Stimulated activated CD4-positive, alpha-beta T cell treated with anti-CD3 and anti-CD28 coated beads, Interleukin-4, amount 100 ng/mL, for 48 hours (primary cell): Measurements from ENCODE around the gene ENTR1.

Source experiments
- DNase-seq, 2 donors: peaks; one replicate each; pipeline ENCODE4 v3.0.0-alpha.2; 2020; ENCODE audit warnings: low read depth in 2 of 2

Gene ENTR1, protein sequence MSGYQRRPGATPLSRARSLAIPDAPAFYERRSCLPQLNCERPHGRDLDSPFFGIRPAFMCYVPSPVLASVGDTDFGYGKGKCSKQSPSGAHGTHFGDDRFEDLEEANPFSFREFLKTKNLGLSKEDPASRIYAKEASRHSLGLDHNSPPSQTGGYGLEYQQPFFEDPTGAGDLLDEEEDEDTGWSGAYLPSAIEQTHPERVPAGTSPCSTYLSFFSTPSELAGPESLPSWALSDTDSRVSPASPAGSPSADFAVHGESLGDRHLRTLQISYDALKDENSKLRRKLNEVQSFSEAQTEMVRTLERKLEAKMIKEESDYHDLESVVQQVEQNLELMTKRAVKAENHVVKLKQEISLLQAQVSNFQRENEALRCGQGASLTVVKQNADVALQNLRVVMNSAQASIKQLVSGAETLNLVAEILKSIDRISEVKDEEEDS

DNA sequence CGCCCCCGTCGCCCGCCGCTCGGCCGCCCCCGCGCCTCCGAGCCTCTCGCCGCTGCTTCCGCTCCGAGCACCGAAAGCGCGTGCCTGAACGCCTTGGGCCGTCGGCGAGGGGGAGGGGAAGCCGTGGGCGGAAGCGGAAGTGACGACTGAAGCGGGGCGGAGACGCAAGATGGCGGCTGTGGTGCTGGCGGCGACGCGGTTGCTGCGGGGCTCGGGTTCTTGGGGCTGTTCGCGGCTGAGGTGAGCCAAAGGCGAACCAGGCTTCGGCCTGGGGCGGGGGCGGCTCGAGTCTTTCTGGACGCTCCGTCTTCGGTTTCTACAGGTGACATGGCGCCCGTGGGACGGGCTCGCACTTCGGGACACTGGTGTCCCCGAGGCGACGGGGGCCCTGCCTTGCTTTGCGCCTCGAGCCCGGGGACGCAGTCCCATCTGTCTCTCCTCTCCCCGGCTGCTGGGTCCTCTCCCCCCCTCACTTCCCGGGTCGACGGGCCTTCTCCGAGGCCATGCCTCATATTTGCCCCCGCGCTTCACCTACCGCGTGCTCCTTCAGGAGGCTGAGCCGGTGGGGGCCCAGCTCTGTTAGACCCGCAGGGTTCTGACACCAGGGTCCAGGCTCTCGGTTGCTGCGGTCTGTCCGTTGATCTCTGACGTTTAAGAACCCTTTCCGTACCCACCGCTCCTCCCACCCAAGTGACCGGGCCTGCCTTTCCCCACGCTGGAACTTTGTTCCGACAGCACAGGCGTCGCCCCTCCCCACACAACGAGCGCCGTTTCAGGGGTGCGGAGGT lies at the start of gene ENTR1, which contains the start of gene PMPCA:
Gene ENTR1 (minus strand): TSS at position 115 of the 788 bp plus-strand sequence. CDS start 217 bp downstream, outside the sequence.
Gene PMPCA (plus strand): TSS at position 159 of the 788 bp plus-strand sequence. CDS start 11 bp downstream, at position 170.
- DNase-seq, result peak; percentile 97 to 98

DNA sequence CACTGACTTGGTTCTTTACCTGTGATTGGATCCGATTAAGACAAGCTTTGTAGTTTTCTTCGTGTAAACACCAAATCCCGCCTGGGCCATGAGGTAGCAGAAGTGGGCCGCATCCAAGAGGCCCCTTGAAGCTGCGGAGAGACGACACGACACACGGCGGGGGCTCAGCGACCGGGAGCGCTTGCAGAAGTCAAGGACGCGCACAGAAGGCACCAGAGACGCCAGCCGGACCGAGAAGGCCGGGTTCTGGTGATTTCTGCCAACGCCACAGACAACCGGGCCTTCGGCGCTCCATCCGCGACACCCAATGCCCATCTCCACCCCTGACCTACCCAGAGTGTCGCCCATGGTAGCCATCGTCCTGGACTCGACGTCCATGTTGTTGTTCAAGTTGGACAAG lies 49.0 kb upstream of the ENTR1 start:
- DNase-seq, result no peak

DNA sequence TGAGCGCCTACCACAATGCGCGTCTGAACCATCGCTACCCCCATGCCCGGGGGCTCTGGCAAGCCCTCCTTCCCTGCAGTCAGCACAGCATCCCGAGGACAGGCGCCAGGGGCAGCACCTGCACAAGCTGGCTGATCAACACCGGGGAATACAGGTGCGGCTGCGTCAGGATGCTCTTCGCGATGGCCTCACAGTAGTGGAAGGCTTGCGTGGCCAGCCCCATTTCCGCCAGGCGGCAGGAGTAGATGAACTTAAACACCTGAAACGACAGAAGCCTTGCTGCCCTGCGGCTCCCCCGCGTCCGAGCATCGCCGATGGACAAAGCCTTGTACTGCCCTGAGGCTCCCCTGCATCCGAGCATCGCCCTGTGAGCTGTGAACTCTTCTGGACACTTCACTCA lies 46.9 kb upstream of the ENTR1 start:
- no peak for DNase-seq

DNA sequence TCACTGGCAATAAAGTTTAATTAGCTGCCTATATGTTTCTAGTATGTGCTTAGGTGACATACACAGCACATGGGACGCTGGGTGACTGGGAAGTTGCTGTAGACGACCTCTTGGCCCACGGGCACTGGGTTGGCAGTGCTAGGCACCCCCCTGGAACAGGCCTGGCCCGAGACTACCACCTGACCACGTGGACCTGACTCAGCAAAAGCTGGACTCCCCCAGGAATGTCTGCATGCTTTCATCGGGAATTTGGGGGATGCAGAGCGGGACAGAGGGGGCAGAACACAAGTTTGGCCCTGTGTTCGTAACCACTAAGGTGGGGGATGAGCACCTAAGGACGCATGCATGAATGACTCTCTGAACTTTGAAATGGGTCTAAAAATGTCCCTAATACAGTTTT lies 45.8 kb upstream of the ENTR1 start:
- no peak for DNase-seq

DNA sequence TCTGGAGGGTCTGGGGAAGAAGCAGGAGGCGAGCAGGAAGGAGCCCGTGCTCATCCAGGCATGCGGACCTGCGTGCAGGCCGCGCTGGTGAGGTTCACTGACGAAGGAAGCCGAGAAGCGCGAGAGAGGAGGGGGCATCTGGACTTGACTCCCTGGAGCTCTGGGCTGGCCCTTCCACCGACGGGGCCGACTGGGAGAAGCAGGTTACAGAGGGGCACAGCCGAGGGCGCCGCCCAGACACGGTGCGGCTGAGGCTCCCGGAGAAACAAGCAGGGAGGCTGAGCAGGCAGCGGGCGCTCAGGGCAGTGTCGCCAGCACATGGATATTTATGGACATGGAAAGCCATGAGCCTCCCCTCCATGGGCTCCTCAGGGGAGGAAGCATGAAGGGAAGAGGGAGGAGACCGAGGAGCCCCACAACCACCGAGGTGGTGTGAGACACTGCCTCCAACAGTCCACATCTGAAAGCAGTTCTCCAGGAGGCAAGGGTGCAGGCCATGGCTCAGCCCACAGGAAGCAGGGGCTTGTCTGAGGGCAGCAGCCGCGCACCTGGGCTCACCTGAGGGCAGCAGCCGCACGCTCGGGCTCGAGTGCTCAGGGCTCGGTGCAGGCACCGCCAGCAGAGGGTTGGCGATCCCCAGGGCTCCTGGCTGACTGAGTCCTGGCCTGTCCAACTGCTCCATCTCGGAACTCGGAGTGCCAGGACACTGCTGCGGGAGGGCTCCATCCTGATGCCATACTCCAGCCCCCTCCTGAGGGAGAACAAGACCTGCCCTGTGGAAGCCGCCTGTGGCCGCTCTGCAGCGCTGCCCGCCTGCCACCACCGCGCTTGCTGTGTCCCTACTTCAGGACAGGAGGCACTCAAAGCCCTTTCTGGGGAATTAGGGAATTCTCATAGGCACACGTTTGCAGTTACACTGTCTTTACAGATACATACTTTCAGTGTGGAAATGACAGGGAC lies 44.9 kb upstream of the ENTR1 start:
- no peak for DNase-seq

DNA sequence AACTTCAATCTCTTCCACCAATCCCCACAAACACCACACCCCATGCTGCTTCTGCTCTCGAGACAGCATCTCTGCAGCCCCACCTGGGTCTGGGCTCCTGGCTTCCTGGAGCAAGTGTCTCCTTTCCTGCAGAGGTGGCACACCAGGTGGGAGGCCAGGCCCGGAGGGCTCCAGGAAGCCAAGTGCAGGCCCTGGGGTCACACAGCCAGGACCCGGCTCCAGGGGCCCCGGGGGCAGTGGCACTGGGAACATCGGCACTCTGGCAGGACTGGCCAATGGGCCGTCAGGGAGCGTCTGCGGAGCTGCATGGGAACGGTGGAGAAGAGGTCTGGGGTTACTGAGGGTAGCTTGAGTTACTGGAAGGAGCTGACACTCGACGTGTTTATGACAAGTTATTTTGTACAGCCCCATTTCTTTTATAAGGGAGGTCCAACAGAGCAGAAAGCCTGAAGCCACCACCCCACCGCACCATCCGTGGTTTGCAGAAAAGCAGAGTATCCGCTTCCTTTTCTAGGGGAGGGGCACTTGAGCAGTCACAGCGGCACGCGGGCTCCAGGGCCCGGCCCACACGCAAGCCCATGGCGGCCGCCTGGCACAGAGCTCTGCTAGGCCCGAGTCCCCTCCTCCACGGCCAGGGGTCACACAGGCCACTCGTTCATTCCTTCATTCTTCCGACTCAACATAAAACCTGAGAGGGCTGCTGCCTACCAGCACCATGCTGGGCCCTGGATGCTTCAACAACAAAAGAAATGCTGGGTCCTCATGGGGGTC lies 43.8 kb upstream of the ENTR1 start:
- DNase-seq, result no peak

DNA sequence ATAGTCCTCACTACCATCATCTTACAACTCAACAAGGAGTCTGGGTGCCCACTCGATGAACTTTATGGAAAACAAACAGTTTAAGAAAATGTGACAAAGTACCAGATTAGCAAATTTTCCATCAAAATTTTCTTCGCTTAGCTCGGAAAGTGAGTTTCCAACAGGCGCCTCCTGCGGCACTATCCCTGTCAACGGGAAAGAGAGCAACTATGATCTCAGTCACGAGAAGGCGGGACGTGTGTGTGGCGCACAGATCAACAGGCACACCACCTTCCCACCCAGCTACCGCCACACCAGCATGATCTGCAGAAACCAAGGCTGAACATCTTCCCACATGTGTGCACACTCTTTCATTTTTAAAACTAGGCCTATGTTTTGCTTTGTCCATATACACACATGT lies 42.9 kb upstream of the ENTR1 start:
- DNase-seq, result no peak

DNA sequence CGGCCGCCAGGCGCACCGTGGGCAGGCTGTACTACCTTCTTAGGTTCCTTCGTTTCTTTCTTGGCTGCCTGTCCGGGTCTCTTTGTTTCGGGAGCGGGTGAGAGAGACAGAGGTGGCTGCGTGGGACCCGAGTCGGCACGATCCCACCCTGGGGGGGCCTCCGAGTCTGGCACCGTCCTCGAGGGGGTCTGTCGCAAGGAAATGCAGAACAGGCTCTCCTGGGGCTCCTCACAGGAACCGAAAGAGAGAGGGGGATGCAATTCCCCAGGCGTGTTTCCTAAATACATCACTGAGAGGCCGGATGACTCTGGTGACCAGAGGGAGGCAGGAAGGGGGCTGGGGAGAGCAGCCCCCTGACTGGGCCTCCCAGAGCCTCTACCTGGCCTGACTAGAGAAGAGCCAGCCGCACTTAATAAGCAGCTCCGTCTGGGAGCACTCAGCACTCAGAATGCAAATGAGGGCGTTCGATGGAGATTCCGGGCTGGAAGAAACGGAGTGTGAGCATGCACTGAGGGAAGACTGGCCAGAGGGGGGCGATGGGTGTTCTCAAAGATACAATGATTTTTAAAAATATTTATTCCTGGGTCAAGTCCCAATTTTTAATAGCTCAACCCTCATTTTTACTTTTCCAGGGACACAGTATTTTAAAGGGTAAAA lies 40.9 kb upstream of the ENTR1 start:
- DNase-seq, result no peak

DNA sequence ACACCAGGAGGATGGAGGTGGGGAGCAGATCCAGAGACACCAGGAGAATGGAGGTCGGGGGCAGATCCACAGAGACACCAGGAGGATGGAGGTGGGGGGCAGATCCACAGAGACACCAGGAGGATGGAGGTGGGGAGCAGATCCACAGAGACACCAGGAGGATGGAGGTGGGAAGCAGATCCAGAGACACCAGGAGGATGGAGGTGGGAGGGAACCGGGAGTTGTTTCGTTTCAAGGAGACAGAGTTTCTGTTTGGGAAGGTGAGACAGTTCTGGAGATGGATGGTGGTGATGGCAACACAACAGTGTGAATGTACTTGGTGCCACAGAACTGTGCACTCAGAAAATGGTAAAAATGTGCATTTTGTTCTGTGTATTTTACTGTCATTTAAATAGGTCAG lies 38.2 kb upstream of the ENTR1 start:
- DNase-seq, result no peak

DNA sequence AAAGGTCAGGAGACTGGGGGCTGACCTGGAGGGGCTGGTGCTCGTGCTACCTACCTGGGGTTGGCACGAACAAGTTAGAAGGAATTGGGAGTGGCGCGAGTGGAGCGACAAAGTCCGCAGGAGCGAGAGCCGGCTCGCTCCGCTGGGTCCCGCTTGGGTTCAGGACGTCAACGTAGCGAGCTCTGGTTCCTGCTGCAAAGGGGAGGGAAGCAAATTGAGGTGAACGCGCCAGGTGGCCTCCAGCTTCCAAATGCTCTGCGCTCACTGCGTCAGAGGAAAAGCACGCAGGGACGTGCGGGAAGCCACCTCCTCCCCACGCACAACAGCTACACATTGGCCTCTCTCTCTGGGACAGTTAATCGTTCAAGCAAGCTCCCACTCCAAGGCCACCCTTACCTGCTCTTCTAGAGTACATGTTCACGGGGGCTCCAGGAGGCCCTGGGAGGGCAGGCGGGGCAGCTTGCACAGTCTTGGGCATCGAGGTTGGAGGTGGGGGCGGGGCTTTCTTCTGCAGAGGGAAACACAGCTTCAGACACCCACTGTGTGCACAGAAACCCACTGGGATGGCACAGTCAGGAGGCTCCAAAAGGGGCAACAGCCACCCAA lies 36.9 kb upstream of the ENTR1 start:
- no peak for DNase-seq

DNA sequence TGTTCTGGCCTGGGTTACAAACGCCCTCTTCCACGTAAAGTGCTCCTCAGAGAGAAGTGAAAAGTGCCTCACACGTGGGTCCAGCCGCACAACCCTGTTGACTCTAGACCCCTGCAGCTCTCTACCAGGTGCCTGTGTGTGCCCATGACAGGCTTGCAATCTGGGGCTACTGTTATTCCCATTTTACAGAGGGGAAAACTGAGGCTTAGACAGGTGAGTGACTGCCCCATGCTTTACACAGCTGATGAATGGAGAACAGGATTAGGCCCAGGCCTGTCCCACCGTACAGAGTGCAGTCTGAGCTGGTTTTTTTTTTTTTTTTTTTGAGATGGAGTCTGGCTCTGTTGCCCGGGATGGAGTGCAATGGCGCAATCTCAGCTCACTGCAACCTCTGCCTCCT lies 35.4 kb upstream of the ENTR1 start:
- DNase-seq, result no peak

DNA sequence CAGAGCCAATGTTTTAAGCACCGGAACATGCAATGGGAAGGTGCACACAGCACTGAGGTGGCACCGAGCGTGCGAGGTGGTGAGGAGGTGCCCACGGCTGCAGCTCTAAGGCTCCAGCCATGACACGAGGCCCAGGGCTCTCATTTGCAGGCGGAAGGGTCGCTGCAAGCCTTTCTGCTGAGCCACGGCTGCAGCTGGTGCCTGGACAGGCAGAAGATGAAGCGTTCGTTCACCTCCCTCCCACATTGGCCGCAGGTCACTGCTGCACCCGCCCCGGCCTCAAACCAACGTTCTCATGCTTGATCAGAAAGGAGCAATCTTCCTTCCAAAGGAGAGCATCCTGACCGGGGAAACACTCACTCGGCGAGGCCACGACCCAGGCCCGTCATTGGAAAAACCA lies 33.7 kb upstream of the ENTR1 start:
- DNase-seq, result no peak

DNA sequence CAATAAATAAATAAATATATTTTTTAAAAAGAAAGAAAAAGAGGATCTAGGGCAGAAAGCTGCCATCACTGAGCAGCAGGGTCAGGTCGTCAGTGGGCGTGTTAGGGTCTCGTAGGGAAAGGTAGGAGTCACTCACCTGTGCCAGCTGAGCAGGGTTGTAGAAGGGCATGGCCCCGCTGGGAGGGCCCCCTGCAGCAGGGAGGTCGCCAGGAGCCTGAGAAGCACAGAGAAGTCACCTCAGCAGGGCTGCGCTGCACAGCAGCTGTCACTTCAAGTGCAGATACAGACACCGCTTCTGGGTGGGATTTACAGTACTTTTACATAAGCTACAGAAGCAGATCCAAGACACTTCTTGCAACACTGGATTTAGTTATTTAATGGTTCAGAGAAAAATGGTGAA lies 33.3 kb upstream of the ENTR1 start:
- DNase-seq, result no peak

DNA sequence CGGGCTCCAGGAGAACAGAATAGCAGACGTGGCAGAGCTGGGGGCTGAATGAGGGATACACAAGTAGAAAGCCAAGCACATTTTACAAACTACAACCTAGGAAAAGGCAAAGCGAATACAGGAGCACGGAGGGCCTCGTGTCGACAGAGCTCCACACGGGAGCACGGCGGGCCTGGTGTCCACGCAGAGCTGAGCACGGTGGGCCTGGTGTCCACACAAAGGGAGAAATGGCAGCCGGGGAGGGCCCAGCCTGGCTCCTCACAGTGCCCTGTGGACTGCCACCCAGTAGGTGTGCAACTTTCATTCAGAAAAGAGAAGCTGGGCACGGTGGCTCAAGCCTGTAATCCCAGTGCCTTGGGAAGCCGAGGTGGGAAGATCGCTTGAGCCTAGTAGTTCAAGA lies 32.7 kb upstream of the ENTR1 start:
- DNase-seq, result no peak

DNA sequence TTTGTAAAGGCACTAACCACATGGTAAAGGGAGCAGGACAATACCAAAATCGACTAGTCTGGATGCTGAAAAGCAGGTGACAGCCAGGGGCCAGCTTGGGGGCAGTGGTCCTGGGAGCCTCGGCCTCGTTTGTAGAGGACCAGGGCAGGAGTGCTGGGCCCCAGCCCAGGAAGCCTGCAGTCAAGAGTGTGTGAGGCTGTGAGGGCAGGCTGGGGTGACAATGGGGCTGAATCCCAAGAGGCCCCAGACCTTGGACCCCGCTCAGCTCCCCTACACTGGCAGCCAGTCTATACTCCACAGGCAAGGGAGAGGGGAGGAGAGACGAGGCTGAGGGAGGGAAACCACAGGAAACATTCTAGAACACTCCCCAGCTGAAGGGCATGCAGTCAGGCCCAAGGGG lies 31.9 kb upstream of the ENTR1 start:
- DNase-seq, result no peak

DNA sequence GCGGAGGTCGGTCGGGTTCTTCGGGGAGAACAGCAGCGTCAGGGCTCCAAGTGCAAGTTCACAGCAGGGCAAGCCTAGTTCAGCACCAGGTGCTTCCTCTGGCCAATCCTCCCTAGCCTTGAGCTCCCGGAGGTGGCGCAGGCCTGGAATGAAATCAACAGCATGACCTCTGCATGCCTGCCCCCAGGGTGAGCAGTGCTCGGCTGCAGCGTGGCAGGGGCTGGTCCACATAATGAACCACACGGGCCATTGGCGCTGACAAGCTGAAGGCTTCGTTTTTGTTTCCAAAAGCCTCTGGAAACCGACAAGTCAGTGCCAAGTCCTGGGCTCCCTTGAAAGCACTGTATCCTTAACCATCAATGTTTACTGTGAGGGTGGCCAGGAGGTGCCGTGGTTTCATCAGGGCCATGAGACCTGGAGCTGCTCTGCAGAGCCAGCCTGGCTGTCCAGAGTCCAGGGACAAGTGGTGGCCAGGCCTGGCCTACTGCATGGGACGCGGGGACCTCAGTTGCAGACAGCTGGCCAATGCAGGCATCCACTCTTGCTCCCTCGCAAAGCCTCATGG lies 31.3 kb upstream of the ENTR1 start:
- DNase-seq, result no peak

DNA sequence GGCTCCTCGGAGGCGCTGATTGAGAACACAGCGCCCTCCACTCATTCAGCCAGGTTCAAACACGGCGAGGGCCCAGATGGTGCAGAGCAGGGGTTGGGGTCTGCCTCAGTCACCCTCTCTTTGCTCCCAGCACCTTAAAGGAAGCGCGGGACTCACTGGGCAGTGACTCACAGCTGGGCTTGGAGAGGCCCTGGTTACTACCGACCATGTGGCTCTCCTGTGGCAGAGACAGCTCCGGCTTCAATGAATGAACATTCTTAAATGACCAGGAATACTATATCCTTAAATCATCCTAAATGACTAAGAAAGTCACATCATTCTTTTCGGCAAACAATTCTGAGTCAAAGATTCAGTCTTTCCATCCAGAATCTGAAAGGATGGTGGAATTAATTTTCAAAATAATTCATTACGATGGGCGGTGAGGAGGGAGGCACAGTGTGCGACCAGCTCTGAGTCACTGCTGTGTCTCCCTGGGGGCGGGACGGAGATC lies 30.8 kb upstream of the ENTR1 start:
- no peak for DNase-seq

DNA sequence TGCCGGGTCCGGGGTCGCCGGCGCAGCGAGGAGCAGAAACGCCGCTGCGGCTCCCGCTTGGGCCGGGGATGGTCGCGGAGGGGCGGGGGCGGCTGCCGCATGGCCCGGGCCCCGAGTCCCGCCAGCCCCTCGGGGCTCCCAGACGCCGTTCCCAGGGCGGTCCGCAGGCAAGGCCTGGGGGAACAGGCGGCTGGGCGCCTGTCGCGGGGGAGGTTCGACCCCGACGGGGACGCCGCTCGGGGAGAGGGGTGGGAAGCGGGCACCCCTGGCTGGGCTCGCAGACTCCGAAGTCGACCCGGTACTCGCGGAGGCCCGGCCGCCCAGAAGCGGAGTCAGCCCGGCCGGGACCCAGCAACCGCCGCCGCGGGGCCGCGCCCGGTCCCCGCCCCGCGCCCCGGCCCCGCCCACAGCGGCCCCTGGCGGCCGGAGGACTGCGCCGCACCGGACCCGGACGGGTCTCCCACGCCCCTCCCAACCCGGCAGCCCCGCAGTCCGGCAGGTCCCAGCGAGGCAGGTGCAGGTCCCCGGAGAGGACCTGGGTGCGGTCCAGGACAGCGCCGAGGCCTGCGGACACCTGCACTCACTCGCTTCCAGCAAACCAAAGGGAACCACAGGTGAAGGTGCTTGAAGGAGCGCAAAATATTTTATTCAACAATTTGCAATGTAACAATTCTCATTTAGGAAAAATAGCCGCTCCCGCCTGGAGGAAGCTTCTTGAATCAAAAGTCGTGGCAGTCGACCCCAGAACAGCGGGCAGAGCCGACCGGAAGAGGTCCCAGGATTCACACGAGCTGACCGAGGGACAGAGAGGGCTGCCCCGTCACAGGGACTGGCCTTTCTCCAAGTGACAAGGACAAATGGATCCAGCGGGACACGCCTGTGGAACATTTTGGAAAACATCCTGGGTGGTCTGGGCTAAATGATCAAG lies 29.3 kb upstream of the ENTR1 start, which contains the start of gene INPP5E:
Gene INPP5E (minus strand): TSS at position 365 of the 928 bp plus-strand sequence. CDS start 426 bp downstream, outside the sequence.
- peak; percentile 75 to 86 for DNase-seq
